Measurements from ENCODE around the gene SH2D3A.

The SH2D3A gene

DNA sequence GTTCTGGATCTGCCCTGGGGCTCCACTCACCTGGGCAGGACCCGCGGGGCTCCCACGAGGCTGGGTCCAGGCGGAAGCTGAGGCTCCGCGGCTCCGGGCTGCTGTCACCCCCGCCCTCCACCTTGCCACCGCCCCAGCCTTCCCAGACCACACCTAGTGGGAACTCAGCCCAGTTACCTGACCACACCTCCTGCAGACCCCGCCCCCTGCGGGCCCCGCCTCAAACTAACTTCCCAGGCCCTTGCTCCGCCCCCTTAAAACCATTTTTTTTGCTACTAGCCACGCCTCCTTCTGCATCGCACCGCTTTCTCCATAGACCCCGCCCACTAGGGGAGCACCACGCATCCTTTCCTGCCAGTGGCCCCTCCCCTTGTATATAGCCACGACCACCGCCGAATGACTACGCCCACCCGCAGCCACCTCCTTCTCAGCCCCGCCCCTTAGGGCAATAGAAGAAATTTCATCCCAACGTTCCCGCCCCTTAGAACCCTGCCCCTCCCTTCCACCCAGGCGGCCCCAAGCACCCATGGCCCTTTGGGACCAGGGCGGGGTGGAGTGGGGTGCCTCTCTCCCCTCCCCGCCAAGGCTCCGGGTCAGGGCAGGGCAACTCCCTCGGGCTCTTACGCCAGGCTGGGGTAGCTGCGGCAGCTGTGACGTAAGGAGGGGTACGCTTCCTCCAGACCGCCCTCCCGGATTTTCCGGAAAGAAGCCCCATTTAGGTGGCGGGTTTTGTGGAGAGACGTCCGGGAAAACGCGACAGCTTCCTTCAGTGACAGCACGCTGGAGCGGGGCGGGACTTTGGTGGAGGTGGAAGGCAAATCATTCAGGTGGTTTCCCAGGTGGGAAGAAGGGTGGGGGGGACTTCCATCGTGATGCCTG lies at the start of gene SH2D3A:
Gene SH2D3A, minus strand, starts transcription at position 79 of the 879 bp plus-strand sequence. CDS start 3,687 bp downstream, outside the sequence.
- DNase-seq (ENCODE audit: low spot score): no peak
- Histone ChIP-seq H3K27ac (no peak within 1 kb of the TSS), H3K4me3 (peak within 1 kb of the TSS; percentile 65)
- TF ChIP-seq, protein P1, sequence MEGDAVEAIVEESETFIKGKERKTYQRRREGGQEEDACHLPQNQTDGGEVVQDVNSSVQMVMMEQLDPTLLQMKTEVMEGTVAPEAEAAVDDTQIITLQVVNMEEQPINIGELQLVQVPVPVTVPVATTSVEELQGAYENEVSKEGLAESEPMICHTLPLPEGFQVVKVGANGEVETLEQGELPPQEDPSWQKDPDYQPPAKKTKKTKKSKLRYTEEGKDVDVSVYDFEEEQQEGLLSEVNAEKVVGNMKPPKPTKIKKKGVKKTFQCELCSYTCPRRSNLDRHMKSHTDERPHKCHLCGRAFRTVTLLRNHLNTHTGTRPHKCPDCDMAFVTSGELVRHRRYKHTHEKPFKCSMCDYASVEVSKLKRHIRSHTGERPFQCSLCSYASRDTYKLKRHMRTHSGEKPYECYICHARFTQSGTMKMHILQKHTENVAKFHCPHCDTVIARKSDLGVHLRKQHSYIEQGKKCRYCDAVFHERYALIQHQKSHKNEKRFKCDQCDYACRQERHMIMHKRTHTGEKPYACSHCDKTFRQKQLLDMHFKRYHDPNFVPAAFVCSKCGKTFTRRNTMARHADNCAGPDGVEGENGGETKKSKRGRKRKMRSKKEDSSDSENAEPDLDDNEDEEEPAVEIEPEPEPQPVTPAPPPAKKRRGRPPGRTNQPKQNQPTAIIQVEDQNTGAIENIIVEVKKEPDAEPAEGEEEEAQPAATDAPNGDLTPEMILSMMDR (IDR thresholded peaks at IDR 0.05): no peak

DNA sequence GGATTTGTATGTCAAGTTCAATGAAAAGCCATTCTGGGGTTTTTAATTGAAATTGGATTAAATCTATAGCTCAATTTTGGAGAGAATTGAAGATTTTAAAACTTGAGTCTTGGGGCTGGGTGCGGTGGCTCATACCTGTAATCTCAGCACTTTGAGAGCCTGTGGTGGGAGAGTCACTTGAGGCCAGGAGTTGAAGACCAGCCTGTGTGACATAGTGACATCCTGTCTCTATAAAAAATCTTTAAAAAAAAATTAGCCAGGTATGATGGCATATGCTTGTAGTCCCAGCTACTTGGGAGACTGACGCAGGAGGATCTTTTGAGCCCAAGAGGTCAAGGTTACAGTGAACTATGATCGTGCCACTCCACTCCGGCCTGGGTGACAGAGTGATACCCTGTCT lies 46.4 kb upstream of the SH2D3A start:
- Histone ChIP-seq H3K4me3 (no peak overlapping the region), H3K27ac (no peak overlapping the region)
- TF ChIP-seq, protein P1 (IDR thresholded peaks at IDR 0.05): no peak
- no peak for DNase-seq (ENCODE audit: low spot score)

DNA sequence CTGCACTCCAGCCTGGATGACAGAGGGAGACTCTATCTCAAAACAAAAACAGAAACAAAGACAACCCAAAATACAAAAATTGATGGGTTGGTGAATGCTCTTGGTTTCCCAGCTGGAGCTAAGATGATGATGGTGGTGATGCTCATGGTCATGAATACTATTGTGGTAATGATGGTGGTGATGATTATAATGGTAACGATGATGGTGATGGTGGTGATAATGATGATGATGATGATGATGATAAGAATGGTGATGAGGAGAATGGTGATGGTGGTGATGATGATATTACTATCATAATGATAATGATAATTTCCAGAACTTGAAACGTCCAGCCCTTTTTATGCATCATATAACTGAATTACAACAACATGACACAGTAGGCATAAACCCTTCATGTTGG lies 45.4 kb upstream of the SH2D3A start:
- no peak overlapping the region for H3K27ac ChIP-seq
- no peak for DNase-seq (ENCODE audit: low spot score)
- H3K4me3 ChIP-seq: no peak overlapping the region
- TF ChIP-seq, protein P1 (IDR thresholded peaks at IDR 0.05): no peak

DNA sequence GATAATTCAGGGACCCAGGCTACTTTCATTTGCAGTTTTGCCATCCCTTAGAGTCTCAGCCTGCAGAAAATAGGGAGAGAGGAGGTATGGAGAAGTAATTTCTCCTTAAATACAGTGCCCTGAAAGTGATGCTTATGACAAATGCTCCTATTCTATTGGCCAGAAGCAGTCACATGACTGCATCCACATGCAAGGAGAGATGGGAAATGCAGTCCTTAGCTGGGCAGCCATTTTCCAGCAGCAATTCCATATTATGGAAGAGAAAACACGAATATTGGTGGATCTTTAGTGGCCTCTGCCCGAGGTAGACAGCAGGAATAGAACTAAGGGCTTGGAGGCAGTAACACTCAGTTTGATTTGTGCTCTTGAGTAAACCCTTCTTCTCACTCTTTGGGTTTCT lies 44.7 kb upstream of the SH2D3A start:
- no peak for DNase-seq (ENCODE audit: low spot score)
- Histone ChIP-seq H3K4me3 (no peak overlapping the region), H3K27ac (no peak overlapping the region)
- TF ChIP-seq, protein P1 (IDR thresholded peaks at IDR 0.05): no peak

DNA sequence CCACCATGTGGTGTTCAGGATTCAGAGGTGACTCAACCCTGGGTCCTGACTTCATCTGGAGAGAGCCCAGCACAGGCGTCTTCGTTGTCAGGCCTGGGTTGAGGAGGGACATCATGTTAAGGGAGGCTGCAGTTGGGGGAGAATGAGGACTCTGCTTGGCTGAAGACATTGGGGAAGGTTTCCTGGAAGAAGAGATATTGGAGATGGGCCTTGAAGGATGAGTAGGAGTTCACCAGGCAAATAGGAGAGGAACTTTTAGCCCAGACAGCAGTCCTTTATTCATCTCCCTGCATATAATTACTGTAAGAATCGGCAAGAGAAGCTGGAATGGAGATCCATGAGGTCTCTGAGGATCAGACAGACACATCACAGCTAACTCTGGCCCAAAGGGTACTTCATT lies 44.1 kb upstream of the SH2D3A start:
- no peak overlapping the region for H3K4me3 ChIP-seq
- TF ChIP-seq, protein P1 (IDR thresholded peaks at IDR 0.05): no peak
- no peak for DNase-seq (ENCODE audit: low spot score)
- H3K27ac ChIP-seq: no peak overlapping the region

DNA sequence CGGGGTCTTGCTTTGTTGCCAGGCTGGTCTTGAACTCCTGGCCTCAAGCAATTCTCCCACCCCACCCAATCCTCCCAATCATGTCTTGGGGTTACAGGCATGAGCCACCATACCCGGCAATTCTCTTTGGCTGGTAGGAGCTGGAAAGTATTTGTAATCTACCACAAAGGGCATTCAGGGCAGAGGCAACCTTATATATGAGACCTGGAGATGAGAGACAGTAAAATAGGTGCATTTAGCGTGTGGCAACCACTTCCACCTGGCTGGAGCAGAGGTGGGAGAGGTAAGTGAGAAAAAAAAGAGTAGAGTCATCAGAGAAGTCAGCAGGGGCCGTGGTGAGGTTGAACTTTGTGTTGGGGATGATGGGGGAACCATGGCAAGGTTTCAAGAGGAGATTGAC lies 42.0 kb upstream of the SH2D3A start:
- Histone ChIP-seq H3K27ac (no peak overlapping the region), H3K4me3 (no peak overlapping the region)
- TF ChIP-seq, protein P1 (IDR thresholded peaks at IDR 0.05): no peak
- no peak for DNase-seq (ENCODE audit: low spot score)

DNA sequence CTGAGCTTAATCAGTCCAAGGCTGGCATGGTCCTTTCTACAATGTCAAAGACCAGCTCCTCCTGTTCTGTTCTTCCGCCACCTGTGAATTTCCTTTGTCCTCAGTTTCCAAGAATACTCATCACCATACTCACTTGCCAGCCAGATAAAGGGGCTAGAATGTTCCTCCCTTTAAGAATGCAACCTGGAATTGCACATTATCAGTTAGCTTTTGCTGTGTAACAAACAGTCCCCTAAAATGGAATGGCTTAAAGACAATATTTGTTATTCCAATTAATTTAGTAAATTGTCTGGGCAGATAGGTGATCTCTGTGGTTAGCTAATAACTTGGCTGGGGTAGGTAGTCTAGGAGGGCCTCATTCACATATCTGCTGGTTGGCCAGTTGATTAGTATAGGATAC lies 41.3 kb upstream of the SH2D3A start:
- TF ChIP-seq, protein P1 (IDR thresholded peaks at IDR 0.05): no peak
- no peak overlapping the region for H3K27ac ChIP-seq
- no peak overlapping the region for H3K4me3 ChIP-seq
- no peak for DNase-seq (ENCODE audit: low spot score)
